Measurements from ENCODE around the gene TENM4. TPM values are rescaled to one million over a fixed set of nuclear protein-coding genes. Genes with fewer than 3 reads are reported as not detected.

TENM4 gene
- polyA plus RNA-seq, 1 of the 3 experiments (the other 2 are of a cell fraction): 16.7 TPM

DNA sequence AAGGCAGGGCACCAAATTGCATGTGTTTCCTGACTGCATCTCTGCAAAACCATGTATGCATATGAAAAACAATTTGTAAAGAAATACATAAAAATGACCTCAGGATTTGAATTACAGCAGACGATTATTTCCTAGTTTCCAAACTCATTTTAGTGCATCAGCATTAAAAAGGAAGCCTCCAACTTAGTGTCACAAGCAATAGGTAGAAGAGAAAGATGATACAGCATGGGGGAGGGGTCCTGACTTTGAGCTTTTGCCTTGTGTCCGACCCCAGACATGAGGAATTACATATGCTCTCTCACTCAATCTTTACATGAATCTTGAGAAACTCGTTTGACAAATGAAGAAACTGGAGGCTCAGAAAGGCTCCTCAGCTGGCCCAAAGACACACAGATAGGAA is 571.5 kb downstream of the TENM4 start:
- DNase-seq: no peak
- 35% methylated on average over 3 of the region's 3 CpGs for WGBS (ENCODE audit: low lambda C conversion rate)
- Histone ChIP-seq H2AFZ (ENCODE audit: low read depth) (no peak overlapping the region), H3K79me2 (ENCODE audit: insufficient read depth) (no peaks in the 10 kb centered on the region), H3F3A (replicated peaks; ENCODE audit: insufficient read depth) (no peaks in the 10 kb centered on the region), H3K4me2 (no peak overlapping the region), H3K27me3 (ENCODE audit: insufficient read depth) (no peaks in the 10 kb centered on the region), H3K4me3 (ENCODE audit: low read depth in 2 of 2, low read length in 1 of 2) (no peak overlapping the region), H3K9ac (no peak overlapping the region), H3K36me3 (replicated peaks in 1 of 2; ENCODE audit: control insufficient read depth in 1 of 2, insufficient read depth in 2 of 2, low read length in 1 of 2) (peaks cover 3 to 25% of the 10 kb centered on the region in 2 experiments), H3K9me3 (no peaks in the 10 kb centered on the region), H3K4me1 (ENCODE audit: control insufficient read depth in 1 of 2, insufficient read depth in 2 of 2, low read depth in 1 of 2, low read length in 1 of 2) (peaks cover 0 to 27% of the 10 kb centered on the region in 2 experiments; a peak in 2 of 4 replicates), H3K9me2 (no peaks in the 10 kb centered on the region), H4K20me1 (ENCODE audit: insufficient read depth) (no peaks in the 10 kb centered on the region), H3K27ac (ENCODE audit: low read depth in 2 of 2, low read length in 1 of 2) (peak overlapping the region in 1 of 2 experiments; percentile 69; a peak in 2 of 4 replicates)
- CTCF ChIA-PET: interaction anchor here (1.0 to 2.3 kb wide), 5 partner anchors 10 to 223 kb away, joined by 3 to 10 read pairs (median 4); no protein-coding TSS in a partner anchor
- POLR2A ChIA-PET: no interaction called here
- TF ChIP-seq TEAD4 (IDR thresholded peaks at IDR 0.05; ENCODE audit: borderline replicate concordance, insufficient read depth): no peak
- TF ChIP-seq NRF1 (IDR thresholded peaks at IDR 0.05; ENCODE audit: low read depth, low read length): no peak
- no peak for TF ChIP-seq ELF1 (IDR thresholded peaks at IDR 0.05)
- TF ChIP-seq GABPA (IDR thresholded peaks at IDR 0.05; ENCODE audit: low read depth): no peak
- TF ChIP-seq, protein P1, sequence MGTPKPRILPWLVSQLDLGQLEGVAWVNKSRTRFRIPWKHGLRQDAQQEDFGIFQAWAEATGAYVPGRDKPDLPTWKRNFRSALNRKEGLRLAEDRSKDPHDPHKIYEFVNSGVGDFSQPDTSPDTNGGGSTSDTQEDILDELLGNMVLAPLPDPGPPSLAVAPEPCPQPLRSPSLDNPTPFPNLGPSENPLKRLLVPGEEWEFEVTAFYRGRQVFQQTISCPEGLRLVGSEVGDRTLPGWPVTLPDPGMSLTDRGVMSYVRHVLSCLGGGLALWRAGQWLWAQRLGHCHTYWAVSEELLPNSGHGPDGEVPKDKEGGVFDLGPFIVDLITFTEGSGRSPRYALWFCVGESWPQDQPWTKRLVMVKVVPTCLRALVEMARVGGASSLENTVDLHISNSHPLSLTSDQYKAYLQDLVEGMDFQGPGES (IDR thresholded peaks at IDR 0.05; ENCODE audit: low read depth, low read length): no peak
- TF ChIP-seq RAD21 (IDR thresholded peaks at IDR 0.05; ENCODE audit: low read length): no peak
- TF ChIP-seq, protein P2, sequence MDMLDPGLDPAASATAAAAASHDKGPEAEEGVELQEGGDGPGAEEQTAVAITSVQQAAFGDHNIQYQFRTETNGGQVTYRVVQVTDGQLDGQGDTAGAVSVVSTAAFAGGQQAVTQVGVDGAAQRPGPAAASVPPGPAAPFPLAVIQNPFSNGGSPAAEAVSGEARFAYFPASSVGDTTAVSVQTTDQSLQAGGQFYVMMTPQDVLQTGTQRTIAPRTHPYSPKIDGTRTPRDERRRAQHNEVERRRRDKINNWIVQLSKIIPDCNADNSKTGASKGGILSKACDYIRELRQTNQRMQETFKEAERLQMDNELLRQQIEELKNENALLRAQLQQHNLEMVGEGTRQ (IDR thresholded peaks at IDR 0.05; ENCODE audit: borderline replicate concordance, low read depth, low read length): no peak

DNA sequence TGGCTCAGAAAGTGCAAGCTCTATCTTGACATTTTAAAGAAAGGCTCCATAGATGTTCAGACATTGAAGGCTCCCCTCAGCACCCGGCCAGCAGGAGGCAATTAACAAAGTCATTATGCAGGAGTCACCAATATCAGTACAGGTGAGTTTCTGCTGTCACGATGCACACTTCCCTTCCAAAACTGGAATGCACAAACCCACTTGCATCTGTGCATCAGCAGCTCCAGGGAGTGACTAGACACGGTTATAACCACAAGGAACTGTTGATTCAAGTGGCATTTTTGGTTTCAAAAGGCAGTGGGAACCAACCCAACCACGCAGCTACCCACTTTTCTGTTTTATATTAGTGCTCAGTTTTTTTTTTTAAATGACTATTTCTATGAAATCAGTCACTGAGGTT is 572.3 kb downstream of the TENM4 start:
- Histone ChIP-seq H4K20me1 (ENCODE audit: insufficient read depth) (no peaks in the 10 kb centered on the region), H3K9me3 (no peaks in the 10 kb centered on the region), H3F3A (replicated peaks; ENCODE audit: insufficient read depth) (no peaks in the 10 kb centered on the region), H3K27me3 (ENCODE audit: insufficient read depth) (no peaks in the 10 kb centered on the region), H3K79me2 (ENCODE audit: insufficient read depth) (no peaks in the 10 kb centered on the region), H3K36me3 (replicated peaks in 1 of 2; ENCODE audit: control insufficient read depth in 1 of 2, insufficient read depth in 2 of 2, low read length in 1 of 2) (peaks cover 6 to 27% of the 10 kb centered on the region in 2 experiments), H3K9me2 (no peaks in the 10 kb centered on the region), H3K27ac (ENCODE audit: low read depth in 2 of 2, low read length in 1 of 2) (peak overlapping the region in 1 of 2 experiments; percentile 69; a peak in 2 of 4 replicates), H3K4me1 (ENCODE audit: control insufficient read depth in 1 of 2, insufficient read depth in 2 of 2, low read depth in 1 of 2, low read length in 1 of 2) (peaks cover 0 to 27% of the 10 kb centered on the region in 2 experiments; a peak in 2 of 4 replicates), H3K4me2 (no peak overlapping the region), H2AFZ (ENCODE audit: low read depth) (no peak overlapping the region), H3K9ac (no peak overlapping the region), H3K4me3 (ENCODE audit: low read depth in 2 of 2, low read length in 1 of 2) (no peak overlapping the region)
- ChIA-PET CTCF (interaction anchor here (0.8 to 1.5 kb wide), 6 partner anchors 11 to 231 kb away, joined by 3 to 7 read pairs (median 4); no protein-coding TSS in a partner anchor), POLR2A (no interaction called here)
- TF ChIP-seq, protein P3, sequence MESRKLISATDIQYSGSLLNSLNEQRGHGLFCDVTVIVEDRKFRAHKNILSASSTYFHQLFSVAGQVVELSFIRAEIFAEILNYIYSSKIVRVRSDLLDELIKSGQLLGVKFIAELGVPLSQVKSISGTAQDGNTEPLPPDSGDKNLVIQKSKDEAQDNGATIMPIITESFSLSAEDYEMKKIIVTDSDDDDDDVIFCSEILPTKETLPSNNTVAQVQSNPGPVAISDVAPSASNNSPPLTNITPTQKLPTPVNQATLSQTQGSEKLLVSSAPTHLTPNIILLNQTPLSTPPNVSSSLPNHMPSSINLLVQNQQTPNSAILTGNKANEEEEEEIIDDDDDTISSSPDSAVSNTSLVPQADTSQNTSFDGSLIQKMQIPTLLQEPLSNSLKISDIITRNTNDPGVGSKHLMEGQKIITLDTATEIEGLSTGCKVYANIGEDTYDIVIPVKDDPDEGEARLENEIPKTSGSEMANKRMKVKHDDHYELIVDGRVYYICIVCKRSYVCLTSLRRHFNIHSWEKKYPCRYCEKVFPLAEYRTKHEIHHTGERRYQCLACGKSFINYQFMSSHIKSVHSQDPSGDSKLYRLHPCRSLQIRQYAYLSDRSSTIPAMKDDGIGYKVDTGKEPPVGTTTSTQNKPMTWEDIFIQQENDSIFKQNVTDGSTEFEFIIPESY (IDR thresholded peaks at IDR 0.05; ENCODE audit: borderline replicate concordance, low read depth): no peak
- TF ChIP-seq RCOR1 (IDR thresholded peaks at IDR 0.05; ENCODE audit: low read length) (no peak), FOXM1 (IDR thresholded peaks at IDR 0.05; ENCODE audit: low read depth) (no peak), EZH2phosphoT487 (IDR thresholded peaks at IDR 0.05; ENCODE audit: borderline replicate concordance, low read depth) (no peak), RAD21 (IDR thresholded peaks at IDR 0.05; ENCODE audit: low read length) (no peak), RFX5 (IDR thresholded peaks at IDR 0.05; ENCODE audit: low read length) (no peak), MXI1 (IDR thresholded peaks at IDR 0.05; ENCODE audit: low read depth, low read length) (no peak), CHD2 (IDR thresholded peaks at IDR 0.05; ENCODE audit: low read length, partially characterized antibody) (no peak), TCF12 (IDR thresholded peaks at IDR 0.05) (no peak), ELF1 (IDR thresholded peaks at IDR 0.05) (no peak), RXRA (IDR thresholded peaks at IDR 0.05; ENCODE audit: borderline replicate concordance, low read depth) (no peak), GATA2 (CRISPR knock-in tag; IDR thresholded peaks at IDR 0.05) (no peak), POLR2AphosphoS5 (IDR thresholded peaks at IDR 0.05; ENCODE audit: low read depth, low read length) (no peak)
- TF ChIP-seq, protein P4, sequence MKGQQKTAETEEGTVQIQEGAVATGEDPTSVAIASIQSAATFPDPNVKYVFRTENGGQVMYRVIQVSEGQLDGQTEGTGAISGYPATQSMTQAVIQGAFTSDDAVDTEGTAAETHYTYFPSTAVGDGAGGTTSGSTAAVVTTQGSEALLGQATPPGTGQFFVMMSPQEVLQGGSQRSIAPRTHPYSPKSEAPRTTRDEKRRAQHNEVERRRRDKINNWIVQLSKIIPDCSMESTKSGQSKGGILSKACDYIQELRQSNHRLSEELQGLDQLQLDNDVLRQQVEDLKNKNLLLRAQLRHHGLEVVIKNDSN (IDR thresholded peaks at IDR 0.05; ENCODE audit: borderline replicate concordance, low read depth): no peak
- TF ChIP-seq, protein P2 (IDR thresholded peaks at IDR 0.05; ENCODE audit: borderline replicate concordance, low read depth, low read length): no peak
- WGBS (ENCODE audit: low lambda C conversion rate): 45% methylated on average over 4 of the region's 4 CpGs
- no peak for DNase-seq

Data from SK-N-SH (cell line).